ENCODE results near the gene SYT13. TPM values are rescaled to one million over a fixed set of nuclear protein-coding genes. Genes with fewer than 3 reads are reported as not detected.
"Not testable (repeated sequence)": the region's sequence is repeated elsewhere in the genome, so short reads cannot be mapped to it uniquely, and the experiment has no call there.

Gene SYT13
- total RNA-seq, 4 donors from 2014 or later = 0.21 to 0.44 TPM; not detected in 2

- not testable (repeated sequence) for H3K27ac ChIP-seq, H3K9me3 ChIP-seq, H3K4me3 ChIP-seq, H3K4me1 ChIP-seq, H3K36me3 ChIP-seq
- TF ChIP-seq CTCF (IDR thresholded peaks at IDR 0.05) = peak in 4 of 5 experiments; percentile 43 to 59 (median 52)
- peak; percentile 57 to 78 for DNase-seq (ENCODE audit: low spot score in 2 of 2)
- H3K27me3 ChIP-seq = peaks cover 0 to 48% of the 10 kb centered on the region in 2 donors
- WGBS, 2 donors = 22 to 34% methylated on average over 11 of the region's 11 CpGs
These were observed 7.5 kb upstream of the SYT13 start for GRCh38 chr11:45293566-45294192.

GRCh38 chr11:45290586-45290985, 4.4 kb upstream of the SYT13 start:
- peaks cover 0 to 6% (median 0%) of the 10 kb centered on the region in 3 donors for H3K36me3 ChIP-seq
- H3K27me3 ChIP-seq = peaks cover 0 to 76% of the 10 kb centered on the region in 2 donors
- no peak overlapping the region for H3K4me3 ChIP-seq
- no peak for DNase-seq (ENCODE audit: low spot score in 2 of 2)
- 96 to 100% methylated on average over 1 of the region's 1 CpG for WGBS, 2 donors
- H3K27ac ChIP-seq = no peak overlapping the region
- peaks cover 0 to 6% (median 0%) of the 10 kb centered on the region in 4 donors for H3K4me1 ChIP-seq
- H3K9me3 ChIP-seq = peaks cover 0 to 15% (median 0%) of the 10 kb centered on the region in 4 donors
- TF ChIP-seq POLR2A (IDR thresholded peaks at IDR 0.05) (no peak), EP300 (IDR thresholded peaks at IDR 0.05) (no peak), CTCF (IDR thresholded peaks at IDR 0.05) (no peak)

- H3K27me3 ChIP-seq = peaks cover 0 to 84% of the 10 kb centered on the region in 2 donors
- no peak overlapping the region for H3K4me3 ChIP-seq
- WGBS, 2 donors = 52 to 69% methylated on average over 1 of the region's 1 CpG
- H3K9me3 ChIP-seq = peaks cover 0 to 15% (median 0%) of the 10 kb centered on the region in 4 donors
- no peak overlapping the region for H3K27ac ChIP-seq
- H3K4me1 ChIP-seq = peaks cover 0 to 6% (median 0%) of the 10 kb centered on the region in 4 donors
- TF ChIP-seq CTCF (IDR thresholded peaks at IDR 0.05) (no peak), POLR2A (IDR thresholded peaks at IDR 0.05) (no peak), EP300 (IDR thresholded peaks at IDR 0.05) (no peak)
- H3K36me3 ChIP-seq = peaks cover 0 to 6% (median 0%) of the 10 kb centered on the region in 3 donors
- DNase-seq (ENCODE audit: low spot score in 2 of 2) = no peak
These were observed 3.2 kb upstream of the SYT13 start for GRCh38 chr11:45289369-45289768.

- Histone ChIP-seq H3K27ac (no peak overlapping the region), H3K9me3 (peaks cover 0 to 15% (median 0%) of the 10 kb centered on the region in 4 donors), H3K4me1 (peaks cover 0 to 6% (median 0%) of the 10 kb centered on the region in 4 donors), H3K27me3 (peaks cover 0 to 86% of the 10 kb centered on the region in 2 donors), H3K36me3 (peaks cover 0 to 6% (median 0%) of the 10 kb centered on the region in 3 donors), H3K4me3 (no peak overlapping the region)
- no peak for TF ChIP-seq POLR2A (IDR thresholded peaks at IDR 0.05)
- no peak for TF ChIP-seq CTCF (IDR thresholded peaks at IDR 0.05)
- no peak for TF ChIP-seq EP300 (IDR thresholded peaks at IDR 0.05)
- WGBS, 2 donors = 43 to 50% methylated on average over 2 of the region's 2 CpGs
- DNase-seq (ENCODE audit: low spot score in 2 of 2) = no peak
These were observed 2.2 kb upstream of the SYT13 start for GRCh38 chr11:45288339-45288738.

- H3K4me1 ChIP-seq = peaks cover 0 to 6% (median 0%) of the 10 kb centered on the region in 4 donors
- no peak overlapping the region for H3K4me3 ChIP-seq
- peaks cover 0 to 15% (median 0%) of the 10 kb centered on the region in 4 donors for H3K9me3 ChIP-seq
- no peak overlapping the region for H3K27ac ChIP-seq
- no peak for DNase-seq (ENCODE audit: low spot score in 2 of 2)
- peaks cover 0 to 6% (median 0%) of the 10 kb centered on the region in 3 donors for H3K36me3 ChIP-seq
- 63 to 65% methylated on average over 3 of the region's 3 CpGs for WGBS, 2 donors
- TF ChIP-seq EP300 (IDR thresholded peaks at IDR 0.05) (no peak), POLR2A (IDR thresholded peaks at IDR 0.05) (no peak), CTCF (IDR thresholded peaks at IDR 0.05) (no peak)
- peaks cover 0 to 77% of the 10 kb centered on the region in 2 donors for H3K27me3 ChIP-seq
These were observed 1.3 kb upstream of the SYT13 start for GRCh38 chr11:45287316-45287903.

Measured in tibial nerve (tissue), 4 donors.